ENCODE measurements around the gene DSE.

The DSE gene

DNA sequence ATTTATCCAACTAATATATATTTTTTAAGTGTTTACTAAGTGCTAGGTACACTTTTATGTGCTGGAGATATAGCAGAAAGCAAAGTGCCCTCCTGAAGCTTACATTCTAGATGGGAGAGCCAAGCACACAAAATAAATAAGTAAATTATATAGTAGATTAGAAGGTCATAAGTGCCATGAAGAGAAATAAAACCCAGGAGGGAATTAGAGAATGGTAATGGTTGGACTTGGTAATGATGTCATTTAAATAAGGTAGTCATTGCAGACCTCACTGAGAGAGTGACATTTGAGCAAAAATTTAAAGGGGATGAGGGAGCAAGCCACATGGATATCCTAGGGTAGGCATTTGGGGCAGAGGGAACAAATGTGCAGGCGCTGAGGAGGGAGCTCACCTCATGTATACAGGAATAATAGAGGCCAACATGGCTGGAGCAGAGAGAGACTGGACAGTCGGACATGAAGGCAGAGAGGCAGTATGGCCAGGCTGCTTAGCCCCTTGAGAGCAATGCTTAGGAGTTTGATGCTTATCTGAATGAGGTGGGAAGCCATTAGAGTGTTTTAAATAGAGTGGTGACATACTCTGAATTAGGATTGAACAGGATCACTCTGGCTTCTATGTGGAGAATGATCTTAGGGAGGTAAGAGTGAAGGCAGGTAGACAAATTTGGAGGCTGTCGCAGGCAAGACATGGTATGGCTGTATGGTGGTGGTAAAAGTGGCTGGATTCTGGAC is 14.1 kb downstream of the DSE start:
- Histone ChIP-seq H3K79me2 (ENCODE audit: insufficient read depth, low read length) (no peaks in the 10 kb centered on the region), H3K27ac (ENCODE audit: low read length) (no peak overlapping the region)

DNA sequence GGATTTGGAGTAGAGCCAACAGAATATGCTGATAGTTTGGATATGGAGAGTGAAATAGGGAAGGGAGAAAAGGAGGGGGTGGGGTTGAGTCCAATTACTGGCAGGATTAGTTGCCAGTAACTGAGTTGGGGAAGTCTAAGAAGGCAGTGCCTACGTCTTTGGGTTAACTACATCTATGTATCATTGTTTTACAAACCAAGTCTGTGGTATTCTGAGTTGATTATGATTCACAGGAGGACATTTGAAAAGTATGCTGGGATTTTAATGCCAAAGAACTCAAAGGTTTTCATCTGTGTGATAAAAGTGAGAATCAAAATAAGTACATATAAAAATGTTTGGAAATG is 14.7 kb downstream of the DSE start:
- Histone ChIP-seq H3K9ac (ENCODE audit: low read depth, low read length) (no peak overlapping the region), H3K79me2 (ENCODE audit: insufficient read depth, low read length) (no peaks in the 10 kb centered on the region), H2AFZ (ENCODE audit: low read depth, low read length) (no peak overlapping the region), H3K27me3 (ENCODE audit: insufficient read depth, low read length, poor library complexity) (no peaks in the 10 kb centered on the region), H3K36me3 (ENCODE audit: insufficient read depth, low read length) (no peaks in the 10 kb centered on the region), H3K4me1 (ENCODE audit: insufficient read depth, low read length) (no peaks in the 10 kb centered on the region), H4K20me1 (ENCODE audit: insufficient read depth, low read length) (no peaks in the 10 kb centered on the region), H3K27ac (ENCODE audit: low read length) (no peak overlapping the region), H3K4me2 (ENCODE audit: insufficient read depth, low read length) (no peak overlapping the region), H3K9me3 (ENCODE audit: insufficient read depth, low read length, severe bottlenecking) (no peaks in the 10 kb centered on the region), H3K4me3 (ENCODE audit: low read depth in 1 of 2, low read length in 2 of 2) (no peak overlapping the region)
- DNase-seq = no peak
- no peak for ATAC-seq (ENCODE audit: insufficient read depth, low read depth)
- TF ChIP-seq, protein P1, sequence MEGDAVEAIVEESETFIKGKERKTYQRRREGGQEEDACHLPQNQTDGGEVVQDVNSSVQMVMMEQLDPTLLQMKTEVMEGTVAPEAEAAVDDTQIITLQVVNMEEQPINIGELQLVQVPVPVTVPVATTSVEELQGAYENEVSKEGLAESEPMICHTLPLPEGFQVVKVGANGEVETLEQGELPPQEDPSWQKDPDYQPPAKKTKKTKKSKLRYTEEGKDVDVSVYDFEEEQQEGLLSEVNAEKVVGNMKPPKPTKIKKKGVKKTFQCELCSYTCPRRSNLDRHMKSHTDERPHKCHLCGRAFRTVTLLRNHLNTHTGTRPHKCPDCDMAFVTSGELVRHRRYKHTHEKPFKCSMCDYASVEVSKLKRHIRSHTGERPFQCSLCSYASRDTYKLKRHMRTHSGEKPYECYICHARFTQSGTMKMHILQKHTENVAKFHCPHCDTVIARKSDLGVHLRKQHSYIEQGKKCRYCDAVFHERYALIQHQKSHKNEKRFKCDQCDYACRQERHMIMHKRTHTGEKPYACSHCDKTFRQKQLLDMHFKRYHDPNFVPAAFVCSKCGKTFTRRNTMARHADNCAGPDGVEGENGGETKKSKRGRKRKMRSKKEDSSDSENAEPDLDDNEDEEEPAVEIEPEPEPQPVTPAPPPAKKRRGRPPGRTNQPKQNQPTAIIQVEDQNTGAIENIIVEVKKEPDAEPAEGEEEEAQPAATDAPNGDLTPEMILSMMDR (IDR thresholded peaks at IDR 0.05; ENCODE audit: borderline replicate concordance, extremely low read depth, low read length, poor library complexity, severe bottlenecking) = no peak
- TF ChIP-seq EZH2 (IDR thresholded peaks at IDR 0.05; ENCODE audit: borderline replicate concordance, low read depth, low read length, severe bottlenecking) = no peak

More for the DNA sequence above, 14.1 kb downstream of the DSE start:
- DNase-seq (no peak), ATAC-seq (ENCODE audit: insufficient read depth, low read depth) (no peak)
- Histone ChIP-seq H2AFZ (ENCODE audit: low read depth, low read length) (no peak overlapping the region), H3K4me2 (ENCODE audit: insufficient read depth, low read length) (no peak overlapping the region), H3K36me3 (ENCODE audit: insufficient read depth, low read length) (no peaks in the 10 kb centered on the region), H3K27me3 (ENCODE audit: insufficient read depth, low read length, poor library complexity) (no peaks in the 10 kb centered on the region), H3K9ac (ENCODE audit: low read depth, low read length) (no peak overlapping the region), H3K4me1 (ENCODE audit: insufficient read depth, low read length) (no peaks in the 10 kb centered on the region), H3K4me3 (ENCODE audit: low read depth in 1 of 2, low read length in 2 of 2) (no peak overlapping the region), H4K20me1 (ENCODE audit: insufficient read depth, low read length) (no peaks in the 10 kb centered on the region), H3K9me3 (ENCODE audit: insufficient read depth, low read length, severe bottlenecking) (no peaks in the 10 kb centered on the region)
- TF ChIP-seq EZH2 (IDR thresholded peaks at IDR 0.05; ENCODE audit: borderline replicate concordance, low read depth, low read length, severe bottlenecking) = no peak
- TF ChIP-seq, protein P1 (IDR thresholded peaks at IDR 0.05; ENCODE audit: borderline replicate concordance, extremely low read depth, low read length, poor library complexity, severe bottlenecking) = no peak

GRCh38 chr6:116385921-116386320 is 15.2 kb downstream of the DSE start:
- Histone ChIP-seq H3K79me2 (ENCODE audit: insufficient read depth, low read length) (no peaks in the 10 kb centered on the region), H2AFZ (ENCODE audit: low read depth, low read length) (no peak overlapping the region), H4K20me1 (ENCODE audit: insufficient read depth, low read length) (no peaks in the 10 kb centered on the region), H3K9ac (ENCODE audit: low read depth, low read length) (no peak overlapping the region), H3K27me3 (ENCODE audit: insufficient read depth, low read length, poor library complexity) (no peaks in the 10 kb centered on the region), H3K36me3 (ENCODE audit: insufficient read depth, low read length) (no peaks in the 10 kb centered on the region), H3K9me3 (ENCODE audit: insufficient read depth, low read length, severe bottlenecking) (no peaks in the 10 kb centered on the region), H3K4me3 (ENCODE audit: low read depth in 1 of 2, low read length in 2 of 2) (no peak overlapping the region), H3K27ac (ENCODE audit: low read length) (no peak overlapping the region), H3K4me1 (ENCODE audit: insufficient read depth, low read length) (no peaks in the 10 kb centered on the region), H3K4me2 (ENCODE audit: insufficient read depth, low read length) (no peak overlapping the region)
- ATAC-seq (ENCODE audit: insufficient read depth, low read depth) = no peak
- TF ChIP-seq EZH2 (IDR thresholded peaks at IDR 0.05; ENCODE audit: borderline replicate concordance, low read depth, low read length, severe bottlenecking) = no peak
- TF ChIP-seq, protein P1 (IDR thresholded peaks at IDR 0.05; ENCODE audit: borderline replicate concordance, extremely low read depth, low read length, poor library complexity, severe bottlenecking) = no peak
- DNase-seq = no peak
